Lung (tissue), 12 donors: ENCODE results near the gene PRG3. TPM values are rescaled to one million over a fixed set of nuclear protein-coding genes. Genes with fewer than 3 reads are reported as not detected.

Source experiments
- ATAC-seq: fragments of 200-7000 bp; cut with Tn5 transposase; one replicate; pipeline ENCODE4 v1.9.1; 2020; ENCODE audit warnings: moderate number of reproducible peaks; ENCODE audit not compliant: insufficient read depth, low FRiP score
- DNase-seq, 3 donors: peaks; one replicate each; pipeline ENCODE4 v3.0.0-alpha.2; 2013 to 2017
- H3K27ac ChIP-seq, 2 donors: one replicate each; pipeline ENCODE4 v1.5.1; 2013; ENCODE audit warnings: mild to moderate bottlenecking in 2 of 2, moderate library complexity in 2 of 2, control low read depth in 1 of 2, inconsistent platforms in 1 of 2, low read depth in 1 of 2, low read length in 1 of 2
- H3K27me3 ChIP-seq, 3 donors: one replicate each; pipeline ENCODE4 v1.5.1; 2013; ENCODE audit warnings: low read length in 2 of 3; ENCODE audit not compliant: control insufficient read depth in 3 of 3, insufficient read depth in 3 of 3
- H3K36me3 ChIP-seq, 4 donors: one replicate each; pipeline ENCODE4 v1.5.1; 2013; ENCODE audit warnings: low read length in 4 of 4, mild to moderate bottlenecking in 1 of 4, moderate library complexity in 1 of 4; ENCODE audit not compliant: control insufficient read depth in 4 of 4, insufficient read depth in 4 of 4
- H3K4me1 ChIP-seq, 5 donors: one replicate each; pipeline ENCODE4 v1.5.1; 2013; ENCODE audit warnings: low read length in 5 of 5, mild to moderate bottlenecking in 2 of 5, moderate library complexity in 1 of 5; ENCODE audit not compliant: control insufficient read depth in 5 of 5, insufficient read depth in 5 of 5
- H3K4me3 ChIP-seq: one replicate; pipeline ENCODE4 v1.5.1; 2013; ENCODE audit warnings: mild to moderate bottlenecking, control low read depth, moderate library complexity
- H3K9ac ChIP-seq, 2 donors: one replicate each; pipeline ENCODE4 v1.5.1; 2013; ENCODE audit warnings: low read length in 2 of 2, control low read depth in 1 of 2; ENCODE audit not compliant: insufficient read depth in 1 of 2
- H3K9me3 ChIP-seq, 4 donors: one replicate each; pipeline ENCODE4 v1.5.1; 2013; ENCODE audit warnings: low read length in 3 of 4, mild to moderate bottlenecking in 1 of 4, moderate library complexity in 1 of 4; ENCODE audit not compliant: control insufficient read depth in 4 of 4, insufficient read depth in 3 of 4
- CTCF ChIP-seq: IDR thresholded peaks from 2 replicates; pipeline ENCODE4 v1.5.1; 2012; ENCODE audit warnings: mild to moderate bottlenecking; ENCODE audit errors: control extremely low read depth, extremely low read depth
- WGBS, 2 donors: extraction: QIAGEN DNeasy Blood & Tissue Kit; methylation state at CpG; one replicate each; pipeline ENCODE4 v1.1.7; 2013; 5-methylcytosine and 5-hydroxymethylcytosine counted together
- polyA plus RNA-seq, 2 donors: library from polyadenylated mRNA; stranded (reverse); fragments of 200-250 nt; gene quantifications; one replicate each; pipeline ENCODE4 v1.2.1, GENCODE V29; 2013
- total RNA-seq, 2 donors: library from RNA; depleted of rRNA in 1 of 2; stranded (reverse); fragments of >200 nt in 1 of 2; gene quantifications; one replicate each; pipeline ENCODE4 v1.2.1, GENCODE V29; 2014 to 2021
- donor health status: control.
- donor health status: control.
- donor health status: Bipolar disorder and iron deficiency.
- donor health status: healthy.
- donor health status: DM: yes; HTN: yes; CAD: no.

Gene PRG3
- total and polyA plus RNA-seq, 4 donors, result 0.63 to 1.4 TPM; not detected in 2

- DNase-seq, result no peak
- TF ChIP-seq CTCF, result no peak
- H3K4me1 ChIP-seq, result peaks cover 0 to 3% (median 0%) of the 10 kb centered on the region in 5 donors
- peaks cover 10 to 50% (median 47%) of the 10 kb centered on the region in 4 donors for H3K36me3 ChIP-seq
- WGBS, 2 donors, result 91 to 96% methylated on average over 4 of the region's 4 CpGs
- no peaks in the 10 kb centered on the region for H3K27me3 ChIP-seq
- H3K27ac ChIP-seq, result no peak overlapping the region
- H3K9me3 ChIP-seq, result no peaks in the 10 kb centered on the region
- no peak overlapping the region for H3K9ac ChIP-seq
- no peak overlapping the region for H3K4me3 ChIP-seq
- ATAC-seq, result no peak
Observed at GRCh38 chr11:57413681-57414080, 32.7 kb upstream of the PRG3 start.

- no peak for TF ChIP-seq CTCF
- Histone ChIP-seq H3K27ac (no peak overlapping the region), H3K4me3 (no peak overlapping the region), H3K36me3 (peaks cover 8 to 48% (median 42%) of the 10 kb centered on the region in 4 donors), H3K9ac (no peak overlapping the region), H3K9me3 (no peaks in the 10 kb centered on the region), H3K27me3 (no peaks in the 10 kb centered on the region), H3K4me1 (peaks cover 0 to 12% (median 0%) of the 10 kb centered on the region in 5 donors)
- no peak for DNase-seq
- ATAC-seq, result no peak
Observed at GRCh38 chr11:57410287-57410686, 29.3 kb upstream of the PRG3 start.

- peaks cover 4 to 43% (median 36%) of the 10 kb centered on the region in 4 donors for H3K36me3 ChIP-seq
- ATAC-seq (no peak), DNase-seq (no peak)
- peaks cover 0 to 12% (median 0%) of the 10 kb centered on the region in 5 donors for H3K4me1 ChIP-seq
- H3K4me3 ChIP-seq, result no peak overlapping the region
- H3K9ac ChIP-seq, result no peak overlapping the region
- 78 to 94% methylated on average over 18 of the region's 18 CpGs for WGBS, 2 donors
- no peaks in the 10 kb centered on the region for H3K9me3 ChIP-seq
- H3K27ac ChIP-seq, result no peak overlapping the region
- TF ChIP-seq CTCF, result no peak
- H3K27me3 ChIP-seq, result no peaks in the 10 kb centered on the region
Observed at GRCh38 chr11:57409321-57410100, 28.6 kb upstream of the PRG3 start.
